BE2C (cell line): ENCODE results near the gene AGO4.

ENCODE experiments used
- DNase-seq: peaks from one replicate; pipeline ENCODE4 v3.0.0-alpha.2; 2020
- H3K27me3 ChIP-seq: fragments of 250-450 bp; sonication (Bioruptor Pico); 2 replicates; pipeline ENCODE4 v1.5.1; 2020; ENCODE audit warnings: mild to moderate bottlenecking
- H3K36me3 ChIP-seq: fragments of 250-450 bp; sonication (Bioruptor Pico); 2 replicates; pipeline ENCODE4 v1.5.1; 2020; ENCODE audit warnings: mild to moderate bottlenecking
- H3K4me1 ChIP-seq: fragments of 250-450 bp; sonication (Bioruptor Pico); 2 replicates; pipeline ENCODE4 v1.5.1; 2020
- H3K4me3 ChIP-seq: 2 replicates; pipeline ENCODE4 v1.5.1; 2011; ENCODE audit warnings: low read depth, low read length
- H3K9me3 ChIP-seq: fragments of 250-450 bp; sonication (Bioruptor Pico); 2 replicates; pipeline ENCODE4 v1.5.1; 2020
- TF ChIP-seq, protein P1 (sequence below): IDR thresholded peaks from 2 replicates; pipeline ENCODE4 v1.5.1; 2012; ENCODE audit warnings: mild to moderate bottlenecking, low read depth, low read length

The AGO4 gene

DNA sequence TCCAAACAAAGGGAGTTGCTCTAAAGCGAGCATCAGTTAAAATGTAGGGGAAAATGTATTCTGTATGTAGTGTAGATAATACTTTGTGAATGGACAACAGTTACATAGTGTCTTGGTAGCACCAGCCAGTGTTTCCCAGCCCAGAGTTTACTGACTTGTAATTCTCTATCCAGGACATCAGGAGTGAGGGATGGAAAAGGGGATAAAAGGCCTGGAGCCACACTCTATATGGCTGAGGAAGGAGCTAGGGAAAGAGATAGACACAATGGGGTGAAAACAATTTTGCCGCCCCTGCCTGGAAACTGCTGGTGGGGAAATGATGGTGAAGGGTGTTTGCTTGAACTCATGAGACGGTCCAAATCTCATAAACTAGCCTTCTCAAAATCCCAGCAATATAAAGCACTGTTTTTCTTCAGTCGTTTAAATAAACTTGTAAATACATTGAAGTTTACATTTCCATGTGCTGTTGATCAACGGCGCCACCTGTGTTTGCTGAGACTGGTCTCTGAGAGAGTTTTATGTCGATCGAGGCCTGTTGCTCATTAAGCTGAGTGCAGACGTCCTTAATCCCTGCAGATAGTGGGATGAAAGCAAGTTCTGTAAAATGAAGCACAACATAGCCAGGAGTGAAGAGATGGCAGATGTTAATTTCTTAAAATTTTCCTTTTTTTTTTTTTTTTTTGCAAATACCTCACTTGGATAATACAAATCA, 47.3 kb downstream of the AGO4 start:
- TF ChIP-seq, protein P1, sequence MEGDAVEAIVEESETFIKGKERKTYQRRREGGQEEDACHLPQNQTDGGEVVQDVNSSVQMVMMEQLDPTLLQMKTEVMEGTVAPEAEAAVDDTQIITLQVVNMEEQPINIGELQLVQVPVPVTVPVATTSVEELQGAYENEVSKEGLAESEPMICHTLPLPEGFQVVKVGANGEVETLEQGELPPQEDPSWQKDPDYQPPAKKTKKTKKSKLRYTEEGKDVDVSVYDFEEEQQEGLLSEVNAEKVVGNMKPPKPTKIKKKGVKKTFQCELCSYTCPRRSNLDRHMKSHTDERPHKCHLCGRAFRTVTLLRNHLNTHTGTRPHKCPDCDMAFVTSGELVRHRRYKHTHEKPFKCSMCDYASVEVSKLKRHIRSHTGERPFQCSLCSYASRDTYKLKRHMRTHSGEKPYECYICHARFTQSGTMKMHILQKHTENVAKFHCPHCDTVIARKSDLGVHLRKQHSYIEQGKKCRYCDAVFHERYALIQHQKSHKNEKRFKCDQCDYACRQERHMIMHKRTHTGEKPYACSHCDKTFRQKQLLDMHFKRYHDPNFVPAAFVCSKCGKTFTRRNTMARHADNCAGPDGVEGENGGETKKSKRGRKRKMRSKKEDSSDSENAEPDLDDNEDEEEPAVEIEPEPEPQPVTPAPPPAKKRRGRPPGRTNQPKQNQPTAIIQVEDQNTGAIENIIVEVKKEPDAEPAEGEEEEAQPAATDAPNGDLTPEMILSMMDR: peak; percentile 15; the same call in 1 of the 2 replicates
- DNase-seq: peak; percentile 9
- Histone ChIP-seq H3K4me3 (no peak overlapping the region), H3K36me3 (no peaks in the 10 kb centered on the region), H3K4me1 (no peaks in the 10 kb centered on the region), H3K9me3 (no peaks in the 10 kb centered on the region), H3K27me3 (no peaks in the 10 kb centered on the region)

DNA sequence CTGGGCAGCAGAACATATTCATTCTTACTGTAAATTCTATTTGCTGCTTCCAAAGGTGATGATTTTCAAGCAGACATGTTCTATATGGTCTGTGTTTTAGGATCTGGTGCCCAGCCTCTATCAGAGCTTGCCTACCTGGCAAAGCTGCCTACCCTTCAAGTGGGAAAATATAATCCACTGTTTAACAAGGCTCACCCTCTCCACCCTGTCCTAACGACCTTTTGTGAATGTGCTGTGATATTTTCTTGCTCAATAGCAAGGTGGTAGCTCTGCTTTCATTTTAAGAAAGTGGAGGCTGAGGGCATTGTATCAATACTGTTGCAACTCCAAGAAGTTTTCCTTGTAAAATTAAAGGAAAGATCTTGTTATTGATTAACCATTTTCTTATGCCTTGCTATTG, 49.1 kb downstream of the AGO4 start:
- H3K27me3 ChIP-seq: no peaks in the 10 kb centered on the region
- no peak overlapping the region for H3K4me3 ChIP-seq
- H3K4me1 ChIP-seq: no peaks in the 10 kb centered on the region
- TF ChIP-seq, protein P1: no peak
- H3K9me3 ChIP-seq: no peaks in the 10 kb centered on the region
- H3K36me3 ChIP-seq: no peaks in the 10 kb centered on the region
- no peak for DNase-seq

DNA sequence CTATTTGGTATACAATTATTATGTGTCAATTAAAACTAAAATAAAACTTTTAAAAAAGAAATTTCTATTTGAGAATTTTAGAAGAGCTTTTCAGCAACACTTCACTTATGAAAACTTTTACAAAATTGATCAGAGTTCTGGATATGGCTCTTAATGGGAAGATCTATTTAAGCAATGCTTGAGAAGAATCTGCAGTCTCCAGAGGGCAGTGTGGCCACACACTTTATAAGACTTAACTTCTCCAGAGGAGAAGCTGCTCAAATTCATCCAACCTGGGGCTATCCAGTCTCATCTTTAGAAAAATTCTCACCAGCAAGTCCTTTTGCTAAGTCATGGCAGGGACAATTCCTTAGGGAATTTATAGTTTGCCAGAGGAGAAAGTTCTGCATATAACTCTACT, 50.0 kb downstream of the AGO4 start:
- TF ChIP-seq, protein P1: peak; percentile 31
- H3K4me1 ChIP-seq: no peaks in the 10 kb centered on the region
- DNase-seq: no peak
- H3K36me3 ChIP-seq: no peaks in the 10 kb centered on the region
- H3K27me3 ChIP-seq: no peaks in the 10 kb centered on the region
- no peak overlapping the region for H3K4me3 ChIP-seq
- H3K9me3 ChIP-seq: no peaks in the 10 kb centered on the region

DNA sequence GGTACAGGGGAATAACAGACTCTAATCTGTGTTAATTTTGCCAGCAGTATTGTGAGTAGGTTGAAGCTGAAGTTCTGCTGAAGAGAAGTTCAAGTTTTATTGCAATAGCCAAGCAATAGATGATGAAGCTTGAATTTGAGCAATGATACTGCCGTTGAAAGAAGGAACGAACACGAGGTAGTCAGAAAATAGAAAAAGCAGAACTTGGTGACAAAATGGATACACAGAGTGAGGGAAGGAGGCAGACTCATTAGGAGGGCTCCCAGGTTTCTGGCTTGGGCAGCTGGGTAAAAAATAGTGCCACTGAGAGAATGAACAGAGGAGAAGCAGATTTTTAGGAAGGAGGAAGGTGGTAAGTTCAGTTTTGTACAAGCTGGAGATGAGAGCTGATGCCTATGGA, 52.9 kb downstream of the AGO4 start:
- TF ChIP-seq, protein P1: no peak
- DNase-seq: no peak
- no peaks in the 10 kb centered on the region for H3K27me3 ChIP-seq
- H3K4me3 ChIP-seq: no peak overlapping the region
- H3K36me3 ChIP-seq: no peaks in the 10 kb centered on the region
- no peaks in the 10 kb centered on the region for H3K9me3 ChIP-seq
- no peaks in the 10 kb centered on the region for H3K4me1 ChIP-seq

GRCh38 chr1:35863136-35863535, 55.3 kb downstream of the AGO4 start:
- Histone ChIP-seq H3K4me1 (no peaks in the 10 kb centered on the region), H3K36me3 (no peaks in the 10 kb centered on the region), H3K4me3 (no peak overlapping the region), H3K9me3 (no peaks in the 10 kb centered on the region), H3K27me3 (no peaks in the 10 kb centered on the region)
- TF ChIP-seq, protein P1: no peak
- DNase-seq: no peak

GRCh38 chr1:35863881-35864625, 56.2 kb downstream of the AGO4 start:
- no peak overlapping the region for H3K4me3 ChIP-seq
- no peaks in the 10 kb centered on the region for H3K27me3 ChIP-seq
- no peaks in the 10 kb centered on the region for H3K4me1 ChIP-seq
- no peaks in the 10 kb centered on the region for H3K36me3 ChIP-seq
- H3K9me3 ChIP-seq: no peaks in the 10 kb centered on the region
- DNase-seq: no peak
- TF ChIP-seq, protein P1: no peak
